Measurements from ENCODE around the gene C3.

DNA sequence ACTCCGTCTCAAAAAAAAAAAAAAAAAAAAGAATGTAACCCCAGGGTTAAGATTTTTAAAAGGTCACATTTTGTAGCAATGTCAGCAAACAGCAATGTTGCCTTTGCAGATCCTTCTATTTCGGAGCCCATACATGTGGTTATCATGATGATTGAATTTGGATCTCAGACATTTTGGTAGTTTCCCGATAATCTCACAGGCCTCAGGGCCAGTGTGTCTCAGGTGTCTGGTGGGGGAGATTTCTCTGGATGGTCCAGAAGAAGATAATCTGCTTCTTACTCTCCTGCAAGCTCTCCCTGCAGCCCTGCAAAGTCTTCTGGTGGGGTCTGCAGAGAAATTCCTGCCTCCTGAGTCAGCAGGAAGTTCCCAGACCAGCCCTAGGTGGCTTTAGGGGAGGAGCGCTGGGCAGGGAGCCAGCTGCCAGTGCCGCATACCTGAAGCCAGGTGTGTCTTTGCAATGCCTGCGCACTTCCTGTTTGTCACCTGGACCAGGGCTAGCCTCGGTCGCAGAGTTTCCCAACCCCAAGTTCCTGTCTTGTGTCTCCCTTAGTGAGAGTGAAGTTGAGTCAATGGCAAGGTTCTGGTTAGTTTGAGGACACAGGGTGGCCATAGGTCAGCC, 45.4 kb upstream of the C3 start:
- TF ChIP-seq EP300 (IDR thresholded peaks at IDR 0.05) (no peak), POLR2A (IDR thresholded peaks at IDR 0.05) (peak in 1 of 2 donors; percentile 57), POLR2AphosphoS5 (IDR thresholded peaks at IDR 0.05) (peak in 1 of 4 donors; percentile 18)
- TF ChIP-seq, protein P1, sequence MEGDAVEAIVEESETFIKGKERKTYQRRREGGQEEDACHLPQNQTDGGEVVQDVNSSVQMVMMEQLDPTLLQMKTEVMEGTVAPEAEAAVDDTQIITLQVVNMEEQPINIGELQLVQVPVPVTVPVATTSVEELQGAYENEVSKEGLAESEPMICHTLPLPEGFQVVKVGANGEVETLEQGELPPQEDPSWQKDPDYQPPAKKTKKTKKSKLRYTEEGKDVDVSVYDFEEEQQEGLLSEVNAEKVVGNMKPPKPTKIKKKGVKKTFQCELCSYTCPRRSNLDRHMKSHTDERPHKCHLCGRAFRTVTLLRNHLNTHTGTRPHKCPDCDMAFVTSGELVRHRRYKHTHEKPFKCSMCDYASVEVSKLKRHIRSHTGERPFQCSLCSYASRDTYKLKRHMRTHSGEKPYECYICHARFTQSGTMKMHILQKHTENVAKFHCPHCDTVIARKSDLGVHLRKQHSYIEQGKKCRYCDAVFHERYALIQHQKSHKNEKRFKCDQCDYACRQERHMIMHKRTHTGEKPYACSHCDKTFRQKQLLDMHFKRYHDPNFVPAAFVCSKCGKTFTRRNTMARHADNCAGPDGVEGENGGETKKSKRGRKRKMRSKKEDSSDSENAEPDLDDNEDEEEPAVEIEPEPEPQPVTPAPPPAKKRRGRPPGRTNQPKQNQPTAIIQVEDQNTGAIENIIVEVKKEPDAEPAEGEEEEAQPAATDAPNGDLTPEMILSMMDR (IDR thresholded peaks at IDR 0.05) = no peak
